Peyer's patch (tissue), 4 donors: Measurements from ENCODE around the gene CASP6. TPM values are rescaled to one million over a fixed set of nuclear protein-coding genes. Genes with fewer than 3 reads are reported as not detected.

Experiments used
- DNase-seq, 3 donors: peaks; one replicate each; pipeline ENCODE4 v3.0.0-alpha.2; 2017 to 2019
- H3K27ac ChIP-seq, 4 donors: fragments of 200-600 bp; sonication (generic); one replicate each; pipeline ENCODE4 v1.5.1; 2016 to 2019
- H3K27me3 ChIP-seq, 2 donors: fragments of 200-600 bp; sonication (generic); one replicate each; pipeline ENCODE4 v1.5.1; 2019
- H3K36me3 ChIP-seq, 3 donors: fragments of 200-600 bp; sonication (generic); one replicate each; pipeline ENCODE4 v1.5.1; 2016 to 2019
- H3K4me1 ChIP-seq, 4 donors: fragments of 200-600 bp; sonication (generic); one replicate each; pipeline ENCODE4 v1.5.1; 2016 to 2019
- H3K4me3 ChIP-seq, 4 donors: fragments of 200-600 bp; sonication (generic); 1 replicate in 3 of 4; 2 replicates in 1 of 4; pipeline ENCODE4 v1.5.1; 2016 to 2019; ENCODE audit warnings: mild to moderate bottlenecking in 1 of 4
- H3K9me3 ChIP-seq, 4 donors: fragments of 200-600 bp; sonication (generic); one replicate each; pipeline ENCODE4 v1.5.1; 2016 to 2019; ENCODE audit warnings: mild to moderate bottlenecking in 1 of 4
- POLR2A ChIP-seq, 2 donors: fragments of 450-650 bp; IDR thresholded peaks; one replicate each; pipeline ENCODE4 v1.5.1; 2017; ENCODE audit warnings: antibody characterized with exemption in 2 of 2, mild to moderate bottlenecking in 2 of 2, moderate library complexity in 2 of 2
- total RNA-seq, 4 donors: library from RNA; depleted of rRNA; stranded (reverse); fragments of >200 nt; gene quantifications; one replicate each; pipeline ENCODE4 v1.1.0, GENCODE V29; 2016
- TF ChIP-seq, protein P1 (sequence below), 6 experiments: fragments of 450-650 bp in 4 of 6; fragments of 200-600 bp in 2 of 6; sonication (generic) in 1 of 6; IDR thresholded peaks; one replicate each; pipeline ENCODE4 v1.5.1; 2017 to 2019; ENCODE audit warnings: antibody characterized with exemption in 6 of 6, mild to moderate bottlenecking in 3 of 6, moderate library complexity in 1 of 6

CASP6 gene
- total RNA-seq, 4 donors from 2014 or later, result 43.7 to 132 (median 69.3) TPM

DNA sequence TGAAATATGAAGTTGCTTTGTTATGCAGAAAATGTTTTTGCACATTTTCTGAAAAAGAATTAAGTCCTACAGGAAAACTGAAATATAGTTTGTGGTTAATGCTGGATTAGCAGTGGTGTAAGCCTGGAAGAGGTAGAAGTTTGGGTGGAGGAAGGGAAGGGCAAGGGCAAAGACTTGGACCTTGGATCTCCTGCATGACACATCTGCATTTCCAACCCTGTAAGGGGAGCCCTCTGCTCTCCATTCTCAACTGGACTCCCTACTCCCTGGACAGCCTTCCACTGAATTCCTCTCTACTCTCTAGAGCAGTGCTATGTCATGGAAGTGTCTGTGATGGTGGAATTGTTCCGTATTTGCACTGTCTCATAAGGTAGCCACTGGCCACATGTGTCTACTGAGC, 4.6 kb downstream of the CASP6 start:
- H3K27ac ChIP-seq, result peak overlapping the region in 1 of 4 donors; percentile 80
- peaks cover 4 to 53% (median 6%) of the 10 kb centered on the region in 4 donors for H3K4me1 ChIP-seq
- TF ChIP-seq, protein P1, sequence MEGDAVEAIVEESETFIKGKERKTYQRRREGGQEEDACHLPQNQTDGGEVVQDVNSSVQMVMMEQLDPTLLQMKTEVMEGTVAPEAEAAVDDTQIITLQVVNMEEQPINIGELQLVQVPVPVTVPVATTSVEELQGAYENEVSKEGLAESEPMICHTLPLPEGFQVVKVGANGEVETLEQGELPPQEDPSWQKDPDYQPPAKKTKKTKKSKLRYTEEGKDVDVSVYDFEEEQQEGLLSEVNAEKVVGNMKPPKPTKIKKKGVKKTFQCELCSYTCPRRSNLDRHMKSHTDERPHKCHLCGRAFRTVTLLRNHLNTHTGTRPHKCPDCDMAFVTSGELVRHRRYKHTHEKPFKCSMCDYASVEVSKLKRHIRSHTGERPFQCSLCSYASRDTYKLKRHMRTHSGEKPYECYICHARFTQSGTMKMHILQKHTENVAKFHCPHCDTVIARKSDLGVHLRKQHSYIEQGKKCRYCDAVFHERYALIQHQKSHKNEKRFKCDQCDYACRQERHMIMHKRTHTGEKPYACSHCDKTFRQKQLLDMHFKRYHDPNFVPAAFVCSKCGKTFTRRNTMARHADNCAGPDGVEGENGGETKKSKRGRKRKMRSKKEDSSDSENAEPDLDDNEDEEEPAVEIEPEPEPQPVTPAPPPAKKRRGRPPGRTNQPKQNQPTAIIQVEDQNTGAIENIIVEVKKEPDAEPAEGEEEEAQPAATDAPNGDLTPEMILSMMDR (IDR thresholded peaks at IDR 0.05), result no peak
- peak in 1 of 2 donors; percentile 11 for TF ChIP-seq POLR2A (IDR thresholded peaks at IDR 0.05)
- peaks cover 0 to 42% (median 0%) of the 10 kb centered on the region in 3 donors for H3K36me3 ChIP-seq
- no peaks in the 10 kb centered on the region for H3K9me3 ChIP-seq
- DNase-seq, result no peak
- H3K4me3 ChIP-seq, result no peak overlapping the region
- H3K27me3 ChIP-seq, result no peaks in the 10 kb centered on the region

DNA sequence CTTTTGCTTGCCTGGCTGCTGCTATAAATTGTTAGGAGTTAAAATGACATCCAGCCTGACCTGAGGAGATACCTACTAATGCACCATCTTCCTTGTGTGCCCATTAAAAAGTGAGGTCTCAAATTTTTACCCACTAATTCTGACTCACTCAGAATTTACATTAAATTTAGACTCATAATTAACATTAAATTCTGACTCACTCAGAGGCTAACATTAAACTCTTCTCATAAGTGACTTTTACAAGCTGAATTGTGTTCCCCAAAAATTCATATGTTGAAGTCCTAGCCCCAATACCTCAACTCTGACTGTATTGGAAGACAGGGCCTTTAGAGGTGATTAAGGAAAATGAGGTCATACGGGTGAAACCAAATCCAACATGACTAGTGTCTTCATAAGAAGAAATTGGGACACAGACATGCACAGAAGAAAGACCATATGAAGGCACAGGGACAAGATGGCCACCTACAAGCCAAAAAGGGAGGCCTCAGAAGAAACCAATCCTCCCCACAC, 11.8 kb downstream of the CASP6 start:
- H3K27ac ChIP-seq, result peak overlapping the region in 1 of 4 donors; percentile 10
- H3K4me1 ChIP-seq, result peaks cover 0 to 12% (median 0%) of the 10 kb centered on the region in 4 donors
- H3K36me3 ChIP-seq, result peaks cover 0 to 89% (median 0%) of the 10 kb centered on the region in 3 donors
- no peak for DNase-seq
- TF ChIP-seq, protein P1 (IDR thresholded peaks at IDR 0.05), result no peak
- no peak for TF ChIP-seq POLR2A (IDR thresholded peaks at IDR 0.05)
- H3K9me3 ChIP-seq, result no peaks in the 10 kb centered on the region
- no peaks in the 10 kb centered on the region for H3K27me3 ChIP-seq
- no peak overlapping the region for H3K4me3 ChIP-seq

GRCh38 chr4:109690690-109691410, 12.4 kb downstream of the CASP6 start:
- no peaks in the 10 kb centered on the region for H3K27me3 ChIP-seq
- TF ChIP-seq, protein P1 (IDR thresholded peaks at IDR 0.05), result no peak
- no peak for TF ChIP-seq POLR2A (IDR thresholded peaks at IDR 0.05)
- H3K36me3 ChIP-seq, result peaks cover 0 to 86% (median 0%) of the 10 kb centered on the region in 3 donors
- no peaks in the 10 kb centered on the region for H3K9me3 ChIP-seq
- DNase-seq, result no peak
- peak overlapping the region in 2 of 4 donors; percentile 22 to 55 for H3K27ac ChIP-seq
- H3K4me1 ChIP-seq, result peaks cover 0 to 12% (median 0%) of the 10 kb centered on the region in 4 donors
- no peak overlapping the region for H3K4me3 ChIP-seq

DNA sequence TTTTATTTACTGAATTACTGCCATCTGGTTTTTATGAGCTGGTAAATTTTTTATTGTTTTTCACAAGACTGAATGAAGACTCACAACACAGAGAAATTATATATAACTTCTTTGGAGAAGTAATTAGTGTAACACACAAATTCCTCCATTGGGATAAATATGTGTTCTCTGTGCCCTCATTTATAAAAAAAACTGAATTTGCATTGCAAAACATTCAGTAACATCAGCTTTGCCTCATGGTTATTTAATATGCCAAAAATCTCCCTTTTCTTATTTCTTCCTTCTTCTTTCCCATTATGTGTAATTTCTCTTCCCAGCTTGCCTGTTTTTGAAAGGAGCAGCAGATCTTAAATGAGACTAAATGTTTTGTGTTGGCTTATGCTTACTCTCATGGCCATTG, 18.5 kb downstream of the CASP6 start:
- no peaks in the 10 kb centered on the region for H3K4me1 ChIP-seq
- no peaks in the 10 kb centered on the region for H3K9me3 ChIP-seq
- H3K4me3 ChIP-seq, result no peak overlapping the region
- DNase-seq, result no peak
- TF ChIP-seq POLR2A (IDR thresholded peaks at IDR 0.05), result no peak
- TF ChIP-seq, protein P1 (IDR thresholded peaks at IDR 0.05), result no peak
- H3K27me3 ChIP-seq, result no peaks in the 10 kb centered on the region
- no peak overlapping the region for H3K27ac ChIP-seq
- peaks cover 0 to 38% (median 0%) of the 10 kb centered on the region in 3 donors for H3K36me3 ChIP-seq

GRCh38 chr4:109683621-109684253, 19.5 kb downstream of the CASP6 start:
- Histone ChIP-seq H3K4me3 (no peak overlapping the region), H3K36me3 (peaks cover 0 to 31% (median 0%) of the 10 kb centered on the region in 3 donors), H3K9me3 (peaks cover 0 to 2% (median 0%) of the 10 kb centered on the region in 4 donors), H3K4me1 (no peaks in the 10 kb centered on the region), H3K27me3 (no peaks in the 10 kb centered on the region), H3K27ac (no peak overlapping the region)
- TF ChIP-seq, protein P1 (IDR thresholded peaks at IDR 0.05), result no peak
- no peak for TF ChIP-seq POLR2A (IDR thresholded peaks at IDR 0.05)
- DNase-seq, result no peak
